Spleen (tissue), 13 donors: ENCODE measurements around the gene NOSIP. TPM values are rescaled to one million over a fixed set of nuclear protein-coding genes. Genes with fewer than 3 reads are reported as not detected.
"Not testable (repeated sequence)": the region's sequence is repeated elsewhere in the genome, so short reads cannot be mapped to it uniquely, and the experiment has no call there.

Experiments used
- DNase-seq: peaks from one replicate; pipeline ENCODE4 v3.0.0-alpha.2; 2020
- H3K27ac ChIP-seq, 8 donors: fragments of 200-600 bp; sonication (generic) in 7 of 8; 1 replicate in 4 of 8; 2 replicates in 4 of 8; pipeline versions ENCODE4 v1.5.0 to v1.8.0; 2016 to 2021; ENCODE audit warnings: inconsistent platforms in 4 of 8, mild to moderate bottlenecking in 4 of 8, moderate library complexity in 1 of 8
- H3K27me3 ChIP-seq, 7 donors: fragments of 200-600 bp; sonication (generic) in 6 of 7; replicated peaks in 1 of 7; 1 replicate in 4 of 7; 2 replicates in 3 of 7; pipeline versions ENCODE4 v1.5.0 to v1.8.0; 2016 to 2021; ENCODE audit warnings: inconsistent platforms in 3 of 7, mild to moderate bottlenecking in 1 of 7
- H3K36me3 ChIP-seq, 6 donors: fragments of 200-600 bp; sonication (generic) in 5 of 6; 1 replicate in 4 of 6; 2 replicates in 2 of 6; pipeline versions ENCODE4 v1.5.0 to v1.8.0; 2016 to 2021; ENCODE audit warnings: inconsistent platforms in 2 of 6
- H3K4me1 ChIP-seq, 6 donors: fragments of 200-600 bp; sonication (generic) in 5 of 6; 1 replicate in 3 of 6; 2 replicates in 3 of 6; pipeline versions ENCODE4 v1.5.0 to v1.8.0; 2016 to 2021; ENCODE audit warnings: inconsistent platforms in 3 of 6
- H3K4me3 ChIP-seq, 8 donors: fragments of 200-600 bp; sonication (generic) in 7 of 8; 1 replicate in 4 of 8; 2 replicates in 4 of 8; pipeline versions ENCODE4 v1.5.0 to v1.8.0; 2016 to 2021; ENCODE audit warnings: inconsistent platforms in 4 of 8, mild to moderate bottlenecking in 4 of 8, moderate library complexity in 2 of 8
- H3K9me3 ChIP-seq, 8 donors: fragments of 200-600 bp; sonication (generic) in 7 of 8; 1 replicate in 4 of 8; 2 replicates in 4 of 8; pipeline versions ENCODE4 v1.5.0 to v1.8.0; 2016 to 2021; ENCODE audit warnings: inconsistent platforms in 4 of 8
- CTCF ChIP-seq, 11 experiments: fragments of 200-600 bp in 7 of 11; fragments of 450-650 bp in 4 of 11; sonication (generic) in 4 of 11; IDR thresholded peaks in 8 of 11; conservative IDR thresholded peaks in 3 of 11; 1 replicate in 7 of 11; 2 replicates in 4 of 11; pipeline versions ENCODE4 v1.4.0 to v1.8.0; 2016 to 2021; ENCODE audit warnings: antibody characterized with exemption in 11 of 11, inconsistent platforms in 4 of 11, mild to moderate bottlenecking in 1 of 11
- POLR2A ChIP-seq, 3 donors: fragments of 450-650 bp; IDR thresholded peaks; one replicate each; pipeline ENCODE4 v1.5.1; 2017; ENCODE audit warnings: antibody characterized with exemption in 3 of 3, mild to moderate bottlenecking in 1 of 3
- POLR2AphosphoS5 ChIP-seq, 3 donors: sonication (generic); formaldehyde crosslinking; IDR thresholded peaks; one replicate each; pipeline ENCODE4 v1.5.1; 2017; ENCODE audit warnings: antibody characterized with exemption in 3 of 3
- WGBS, 5 donors: extraction: QIAGEN DNeasy Blood & Tissue Kit in 3 of 5; methylation state at CpG; one replicate each; pipeline versions ENCODE4 v1.1.5 to v1.1.7; 2013 to 2018; 5-methylcytosine and 5-hydroxymethylcytosine counted together
- intact Hi-C: fragments of 100-400 bp; cut with DNase I; formaldehyde crosslinking; loops from one replicate; pipeline ENCODE4 v1.15.0; 2023; ENCODE audit warnings: low total_unique reads
- long read RNA-seq, 2 donors: transcript quantifications; one replicate each; lab custom pipeline, GENCODE V29; 2026
- polyA plus RNA-seq, 3 donors: library from polyadenylated mRNA; stranded (reverse); fragments of 200-250 nt; gene quantifications; one replicate each; pipeline ENCODE4 v1.2.1, GENCODE V29; 2013
- total RNA-seq, 7 donors: library from RNA; depleted of rRNA in 3 of 7; stranded (reverse); fragments of >200 nt in 3 of 7; fragmentation: NEBNext Ultra II Directional in 4 of 7; extraction: Animal tissue kit (Norgen Biotek cat#: 25700) in 4 of 7; gene quantifications; one replicate each; pipeline versions ENCODE4 v1.1.0 to v1.2.1, GENCODE V29; 2016 to 2021
- donor health status: healthy with polysubstance abuse.
- donor health status: DM: no; HTN: no; CAD: no; lungs with moderate emphysema.
- donor health status: DM: no; HTN: no; CAD: no.
- donor health status: Bipolar disorder and iron deficiency.
- donor health status: healthy.
- donor health status: DM: no; HTN: no; CAD: no.
- donor health status: DM: yes; HTN: yes; CAD: no.

The NOSIP gene
- total RNA-seq (10 to 100 TPM; 58.6 to 73.8 (median 70.0) TPM), polyA plus RNA-seq (100 to 1,000 TPM; 129 to 152 (median 149) TPM)
- long read RNA-seq, donor 1, transcript NOSIP-204 (9 exons, 1,005 nt), result major isoform, 12 of 15 reads
- long read RNA-seq, donor 1, partial matches to known transcripts, result 0 of 15 reads
- long read RNA-seq, donor 1, other reads (novel, unspliced or antisense), result 0 of 15 reads
- long read RNA-seq, donor 2, transcript NOSIP-204 (9 exons, 1,005 nt), result major isoform, 11 of 17 reads
- long read RNA-seq, donor 2, partial matches to known transcripts, result 5 of 17 reads
- long read RNA-seq, donor 2, other reads (novel, unspliced or antisense), result 0 of 17 reads

- 2 to 3% (median 3%) methylated on average over 31 of the region's 31 CpGs for WGBS, 5 donors
- H3K27ac ChIP-seq, result peak within 1 kb of the TSS; percentile 55 to 89 (median 84)
These were observed at the start of gene NOSIP for GRCh38 chr19:49580264-49581006. Gene NOSIP (minus strand): TSS chr19:49580556. CDS start chr19:49560691, 19,865 bp downstream.

GRCh38 chr19:49629659-49630058 is 49.3 kb upstream of the NOSIP start:
- Histone ChIP-seq H3K27ac (peak overlapping the region in 2 of 8 donors; percentile 3 to 8), H3K4me1 (peaks cover 0 to 40% (median 9%) of the 10 kb centered on the region in 6 donors), H3K36me3 (peaks cover 0 to 48% (median 23%) of the 10 kb centered on the region in 6 donors), H3K27me3 (no peaks in the 10 kb centered on the region), H3K9me3 (no peaks in the 10 kb centered on the region), H3K4me3 (no peak overlapping the region)
- TF ChIP-seq POLR2A (IDR thresholded peaks at IDR 0.05), result no peak
- TF ChIP-seq POLR2AphosphoS5 (IDR thresholded peaks at IDR 0.05), result peak in 1 of 3 donors; percentile 32
- whole genome bisulfite sequencing, 5 donors, result 92 to 96% (median 94%) methylated on average over 9 of the region's 9 CpGs
- DNase-seq, result no peak
- intact Hi-C loops, result no loop called here

More at GRCh38 chr19:49580264-49581006, at the start of gene NOSIP:
- Histone ChIP-seq H3K4me1 (peaks cover 4 to 58% (median 39%) of the 10 kb centered on the region in 6 donors), H3K9me3 (no peaks in the 10 kb centered on the region), H3K27me3 (no peaks in the 10 kb centered on the region), H3K36me3 (peaks cover 0 to 31% (median 11%) of the 10 kb centered on the region in 6 donors), H3K4me3 (peak within 1 kb of the TSS; percentile 46 to 80 (median 59))
- TF ChIP-seq POLR2A (IDR thresholded peaks at IDR 0.05), result peak; percentile 48 to 85 (median 56)
- TF ChIP-seq POLR2AphosphoS5 (IDR thresholded peaks at IDR 0.05), result peak; percentile 88 to 99 (median 97)
- peak in 6 of 11 experiments; percentile 16 to 44 (median 28) for TF ChIP-seq CTCF (IDR thresholded peaks at IDR 0.05 in 8 of 11, conservative IDR thresholded peaks at IDR 0.05 in 3 of 11)
- peak; percentile 96 for DNase-seq
- intact Hi-C loops, result no loop called here

- peaks cover 0 to 10% (median 3%) of the 10 kb centered on the region in 6 donors for H3K4me1 ChIP-seq
- no peaks in the 10 kb centered on the region for H3K27me3 ChIP-seq
- no peak overlapping the region for H3K27ac ChIP-seq
- no peak overlapping the region for H3K4me3 ChIP-seq
- DNase-seq, result no peak
- intact Hi-C loops, result no loop called here
- no peaks in the 10 kb centered on the region for H3K9me3 ChIP-seq
- no peak for TF ChIP-seq POLR2AphosphoS5 (IDR thresholded peaks at IDR 0.05)
- TF ChIP-seq CTCF (IDR thresholded peaks at IDR 0.05 in 8 of 11, conservative IDR thresholded peaks at IDR 0.05 in 3 of 11), result no peak
- TF ChIP-seq POLR2A (IDR thresholded peaks at IDR 0.05), result no peak
- 88 to 94% (median 90%) methylated on average over 11 of the region's 11 CpGs for WGBS, 5 donors
- H3K36me3 ChIP-seq, result peaks cover 0 to 75% (median 35%) of the 10 kb centered on the region in 6 donors
These were observed 45.9 kb upstream of the NOSIP start for GRCh38 chr19:49626226-49626625.

GRCh38 chr19:49624967-49625910 is 44.9 kb upstream of the NOSIP start:
- no peak for DNase-seq
- no peak overlapping the region for H3K27ac ChIP-seq
- peaks cover 0 to 85% (median 38%) of the 10 kb centered on the region in 6 donors for H3K36me3 ChIP-seq
- intact Hi-C loops, result no loop called here
- 89 to 94% (median 90%) methylated on average over 12 to 27 of the region's 27 CpGs for WGBS, 5 donors
- H3K4me3 ChIP-seq, result no peak overlapping the region
- peaks cover 0 to under 1% (median 0%) of the 10 kb centered on the region in 6 donors for H3K4me1 ChIP-seq
- H3K9me3 ChIP-seq, result no peaks in the 10 kb centered on the region
- H3K27me3 ChIP-seq, result no peaks in the 10 kb centered on the region
- peak in 1 of 3 donors; percentile 10 for TF ChIP-seq POLR2AphosphoS5 (IDR thresholded peaks at IDR 0.05)
- no peak for TF ChIP-seq CTCF (IDR thresholded peaks at IDR 0.05 in 8 of 11, conservative IDR thresholded peaks at IDR 0.05 in 3 of 11)

GRCh38 chr19:49617860-49618259 is 37.5 kb upstream of the NOSIP start:
- DNase-seq, H3K27ac ChIP-seq, intact Hi-C loops, H3K9me3 ChIP-seq, H3K4me3 ChIP-seq, H3K27me3 ChIP-seq: not testable (repeated sequence)
- 90 to 97% (median 93%) methylated on average over 13 of the region's 13 CpGs for WGBS, 5 donors
- Histone ChIP-seq H3K4me1 (peaks cover 0 to 20% (median 11%) of the 10 kb centered on the region in 6 donors), H3K36me3 (peaks cover 0 to 98% (median 67%) of the 10 kb centered on the region in 6 donors)
